ENCODE measurements around the gene KRT10.
"Not testable (repeated sequence)": the region's sequence is repeated elsewhere in the genome, so short reads cannot be mapped to it uniquely, and the experiment has no call there.

The KRT10 gene

GRCh38 chr17:40820228-40820838 is 2.1 kb downstream of the KRT10 start:
- peak overlapping the region; percentile 87 for H3K4me3 Mint-ChIP-seq
- H3K4me1 Mint-ChIP-seq (ENCODE audit: low read depth): peaks cover 31% of the 10 kb centered on the region
- no peaks in the 10 kb centered on the region for H3K9me3 Mint-ChIP-seq
- peaks cover 7% of the 10 kb centered on the region for H3K27me3 Mint-ChIP-seq
- H3K36me3 Mint-ChIP-seq (ENCODE audit: low read depth): peaks cover 41% of the 10 kb centered on the region
- peak overlapping the region; percentile 47 for H3K27ac Mint-ChIP-seq

- Mint-ChIP-seq H3K4me1 (ENCODE audit: low read depth) (peaks cover 31% of the 10 kb centered on the region), H3K4me3 (peak overlapping the region; percentile 87), H3K27me3 (peaks cover 4% of the 10 kb centered on the region), H3K27ac (peak overlapping the region; percentile 70), H3K9me3 (no peaks in the 10 kb centered on the region), H3K36me3 (ENCODE audit: low read depth) (peaks cover 41% of the 10 kb centered on the region)
Observed at GRCh38 chr17:40819528-40820125, 2.8 kb downstream of the KRT10 start.

DNA sequence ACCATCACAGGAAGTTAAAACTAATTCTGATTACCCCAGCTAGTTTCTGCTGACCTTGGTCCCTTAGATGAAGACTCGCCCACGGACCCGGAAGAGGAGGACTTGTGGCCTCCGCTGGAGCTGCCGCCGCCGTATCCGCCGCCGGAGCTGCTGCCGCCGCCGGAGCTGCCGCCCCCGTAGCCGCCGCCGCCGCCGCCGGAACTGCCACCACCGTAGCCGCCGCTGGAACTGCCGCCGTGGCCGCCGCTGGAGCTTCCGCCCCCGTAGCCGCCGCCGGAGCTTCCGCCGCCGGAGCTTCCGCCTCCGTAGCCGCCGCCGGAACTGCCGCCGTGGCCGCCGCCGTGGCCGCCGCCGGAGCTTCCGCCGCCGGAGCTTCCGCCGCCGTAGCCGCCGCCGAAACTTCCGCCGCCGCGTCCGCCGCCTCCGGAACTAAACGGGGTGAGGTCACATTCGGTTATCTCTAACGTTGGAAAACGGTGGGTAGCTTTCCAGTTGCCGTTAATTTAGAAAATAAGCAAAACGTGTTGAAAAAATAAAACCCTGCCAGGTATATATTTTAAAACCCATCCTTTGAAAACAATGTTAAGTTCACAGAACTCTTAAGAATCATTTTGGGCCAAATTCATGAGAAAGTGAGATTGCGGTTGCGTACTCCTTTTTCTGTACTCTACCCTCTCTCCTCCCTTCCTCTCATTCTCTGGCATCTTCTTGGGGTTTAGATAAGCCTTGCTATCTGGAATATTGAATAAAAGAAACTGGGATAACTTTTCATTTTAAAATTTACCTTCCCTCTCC is 3.5 kb downstream of the KRT10 start:
- Mint-ChIP-seq H3K36me3 (ENCODE audit: low read depth) (peaks cover 41% of the 10 kb centered on the region), H3K4me1 (ENCODE audit: low read depth) (peaks cover 25% of the 10 kb centered on the region), H3K9me3 (no peaks in the 10 kb centered on the region), H3K4me3 (peak overlapping the region; percentile 92), H3K27me3 (peaks cover 11% of the 10 kb centered on the region), H3K27ac (peak overlapping the region; percentile 80)

DNA sequence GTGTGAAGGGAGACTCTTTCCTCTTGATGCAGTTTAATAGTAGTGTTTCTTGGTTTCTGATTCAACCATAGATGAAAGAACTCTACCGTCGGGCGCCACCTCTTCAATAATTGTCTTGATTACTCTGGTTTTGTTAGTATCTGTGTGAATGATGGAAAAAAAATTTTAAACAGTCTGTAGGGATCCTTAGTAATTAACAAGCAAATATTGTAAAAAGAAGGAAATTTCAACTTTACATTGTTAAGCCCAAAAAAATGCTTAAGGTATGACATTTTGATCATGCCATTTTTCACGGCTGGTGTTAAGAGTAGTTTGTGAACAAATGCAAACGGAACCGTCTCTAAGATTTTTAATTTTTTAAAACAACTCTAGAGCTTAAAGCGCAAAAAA is 4.1 kb downstream of the KRT10 start:
- Mint-ChIP-seq H3K4me3 (peak overlapping the region; percentile 92), H3K9me3 (no peaks in the 10 kb centered on the region), H3K36me3 (ENCODE audit: low read depth) (peaks cover 41% of the 10 kb centered on the region), H3K27me3 (peaks cover 15% of the 10 kb centered on the region), H3K27ac (peak overlapping the region; percentile 80), H3K4me1 (ENCODE audit: low read depth) (peaks cover 25% of the 10 kb centered on the region)

- H3K36me3 Mint-ChIP-seq (ENCODE audit: low read depth): peaks cover 36% of the 10 kb centered on the region
- H3K4me3 Mint-ChIP-seq: peak overlapping the region; percentile 92
- H3K9me3 Mint-ChIP-seq: no peaks in the 10 kb centered on the region
- peaks cover 25% of the 10 kb centered on the region for H3K4me1 Mint-ChIP-seq (ENCODE audit: low read depth)
- H3K27ac Mint-ChIP-seq: peak overlapping the region; percentile 47
- peaks cover 22% of the 10 kb centered on the region for H3K27me3 Mint-ChIP-seq
Observed at GRCh38 chr17:40817103-40817682, 5.2 kb downstream of the KRT10 start.

DNA sequence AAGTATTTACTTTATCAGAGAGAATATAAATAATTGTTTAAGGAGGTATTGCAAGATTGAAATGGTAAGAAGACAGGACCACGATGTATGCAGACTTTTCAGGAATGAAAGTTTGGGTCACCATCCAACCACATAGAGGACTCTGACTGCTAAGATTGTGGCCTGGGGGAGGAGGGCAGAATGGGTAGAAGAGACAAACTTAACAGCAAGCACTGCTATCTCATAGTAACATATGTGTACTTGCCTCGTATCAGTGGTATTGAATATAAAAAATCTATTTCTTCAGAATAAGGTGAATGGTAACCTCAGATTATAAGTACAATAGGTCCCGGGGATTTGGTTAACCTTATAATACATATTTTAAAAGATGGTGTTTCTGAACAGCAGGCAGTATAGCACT is 5.8 kb downstream of the KRT10 start:
- H3K4me3 Mint-ChIP-seq: peak overlapping the region; percentile 47
- no peaks in the 10 kb centered on the region for H3K9me3 Mint-ChIP-seq
- H3K27ac Mint-ChIP-seq: no peak overlapping the region
- H3K36me3 Mint-ChIP-seq (ENCODE audit: low read depth): peaks cover 33% of the 10 kb centered on the region
- H3K4me1 Mint-ChIP-seq (ENCODE audit: low read depth): peaks cover 25% of the 10 kb centered on the region
- peaks cover 28% of the 10 kb centered on the region for H3K27me3 Mint-ChIP-seq

DNA sequence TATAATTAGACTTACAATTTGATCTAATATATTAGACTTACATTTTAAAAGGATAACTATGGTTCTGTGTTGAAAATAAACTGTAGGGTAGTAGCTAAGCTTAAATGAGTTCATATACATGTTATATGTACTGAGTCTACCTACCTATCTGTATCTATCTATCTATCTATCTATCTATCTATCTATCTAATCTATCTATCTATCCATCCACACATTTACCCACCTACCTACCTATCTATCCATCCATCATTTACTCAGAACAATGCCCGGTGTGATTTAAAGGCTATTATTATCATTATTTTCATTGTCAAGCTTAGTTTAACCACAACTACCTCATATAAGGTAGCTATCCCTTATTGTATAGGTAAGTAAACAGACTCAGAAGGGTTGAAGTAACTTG is 7.0 kb downstream of the KRT10 start:
- peaks cover 37% of the 10 kb centered on the region for H3K27me3 Mint-ChIP-seq
- peaks cover 23% of the 10 kb centered on the region for H3K4me1 Mint-ChIP-seq (ENCODE audit: low read depth)
- peaks cover 27% of the 10 kb centered on the region for H3K36me3 Mint-ChIP-seq (ENCODE audit: low read depth)
- no peak overlapping the region for H3K4me3 Mint-ChIP-seq
- no peaks in the 10 kb centered on the region for H3K9me3 Mint-ChIP-seq
- no peak overlapping the region for H3K27ac Mint-ChIP-seq

DNA sequence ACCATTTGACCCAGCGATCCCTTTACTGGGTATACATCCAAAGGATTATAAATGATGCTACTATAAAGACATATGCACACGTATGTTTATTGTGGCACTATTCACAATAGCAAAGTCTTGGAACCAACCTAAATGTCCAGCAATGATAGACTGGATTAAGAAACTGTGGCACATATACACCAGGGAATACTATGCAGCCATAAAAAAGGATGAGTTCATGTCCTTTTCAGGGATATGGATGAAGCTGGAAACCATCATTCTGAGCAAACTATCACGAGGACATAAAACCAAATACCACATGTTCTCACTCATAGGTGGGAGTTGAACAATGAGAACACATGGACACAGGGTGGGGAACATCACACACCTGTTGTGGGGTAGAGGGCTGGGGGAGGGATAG is 7.8 kb downstream of the KRT10 start:
- Mint-ChIP-seq H3K4me1 (ENCODE audit: low read depth) (peaks cover 16% of the 10 kb centered on the region), H3K27me3 (peaks cover 45% of the 10 kb centered on the region), H3K36me3 (ENCODE audit: low read depth) (peaks cover 22% of the 10 kb centered on the region)
- not testable (repeated sequence) for H3K27ac Mint-ChIP-seq, H3K4me3 Mint-ChIP-seq, H3K9me3 Mint-ChIP-seq

DNA sequence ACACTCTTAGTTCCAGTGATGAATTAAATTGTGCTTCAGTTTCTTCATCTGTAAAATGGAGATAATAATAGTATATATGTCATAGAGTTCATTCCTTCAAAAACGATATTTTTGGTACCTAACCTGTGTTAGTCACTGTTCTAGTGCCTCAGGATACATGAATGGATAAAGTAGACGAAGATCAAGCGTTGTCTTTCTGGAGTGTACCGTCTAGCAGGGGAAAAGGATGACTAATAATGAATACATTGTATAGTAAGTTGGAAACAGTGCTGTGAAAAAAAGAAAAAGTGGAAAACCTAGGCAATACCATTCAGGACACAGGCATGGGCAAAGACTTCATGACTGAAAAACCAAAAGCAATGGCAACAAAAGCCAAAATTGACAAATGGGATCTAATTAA is 8.6 kb downstream of the KRT10 start:
- H3K9me3 Mint-ChIP-seq: no peaks in the 10 kb centered on the region

DNA sequence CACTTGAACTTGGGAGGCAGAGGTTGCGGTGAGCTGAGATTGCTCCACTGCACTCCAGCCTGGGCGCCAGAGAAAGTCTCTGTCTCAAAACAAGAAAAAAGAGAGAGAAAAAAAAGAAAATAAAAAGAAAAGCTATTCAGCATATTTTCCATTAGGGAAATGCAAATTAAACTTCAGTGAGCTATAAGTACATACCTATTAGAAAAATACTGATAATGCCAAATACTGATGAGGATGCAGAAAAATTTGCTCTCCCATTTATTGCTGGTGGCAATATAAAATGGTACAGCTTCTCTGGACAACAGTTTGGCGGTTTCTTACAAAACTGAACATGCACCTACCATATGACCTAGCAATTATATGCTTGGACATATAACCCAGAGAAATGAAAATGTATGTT is 9.8 kb downstream of the KRT10 start:
- H3K4me1 Mint-ChIP-seq (ENCODE audit: low read depth): peaks cover 3% of the 10 kb centered on the region
- no peaks in the 10 kb centered on the region for H3K9me3 Mint-ChIP-seq
- no peak overlapping the region for H3K4me3 Mint-ChIP-seq
- peaks cover 61% of the 10 kb centered on the region for H3K27me3 Mint-ChIP-seq
- peaks cover 13% of the 10 kb centered on the region for H3K36me3 Mint-ChIP-seq (ENCODE audit: low read depth)
- no peak overlapping the region for H3K27ac Mint-ChIP-seq

More for the DNA sequence above, 8.6 kb downstream of the KRT10 start:
- H3K27me3 Mint-ChIP-seq: peaks cover 51% of the 10 kb centered on the region
- H3K4me3 Mint-ChIP-seq: no peak overlapping the region
- H3K4me1 Mint-ChIP-seq (ENCODE audit: low read depth): peaks cover 12% of the 10 kb centered on the region
- H3K36me3 Mint-ChIP-seq (ENCODE audit: low read depth): peaks cover 22% of the 10 kb centered on the region
- no peak overlapping the region for H3K27ac Mint-ChIP-seq

DNA sequence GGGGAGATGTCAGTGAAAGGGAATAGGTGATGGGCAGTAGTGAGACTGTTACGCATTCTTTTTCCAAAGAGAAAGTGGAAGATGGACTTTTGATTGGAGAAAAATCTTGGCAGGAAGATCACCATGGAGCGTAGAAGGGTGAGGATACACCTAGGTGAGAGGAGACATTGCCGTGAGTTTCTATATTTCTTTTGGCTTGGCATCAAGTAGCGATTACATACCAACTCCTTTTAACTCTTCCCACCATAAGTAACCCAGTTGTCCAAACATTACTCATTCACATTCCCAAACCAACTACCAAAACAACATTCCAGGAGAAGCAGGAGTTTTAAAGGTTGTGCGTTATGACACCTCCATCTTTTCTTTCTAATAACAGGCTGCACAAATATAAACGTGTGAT is 11.9 kb downstream of the KRT10 start:
- no peaks in the 10 kb centered on the region for H3K4me1 Mint-ChIP-seq (ENCODE audit: low read depth)
- H3K4me3 Mint-ChIP-seq: no peak overlapping the region

GRCh38 chr17:40809721-40810421 is 12.5 kb downstream of the KRT10 start:
- Mint-ChIP-seq H3K27me3 (peaks cover 81% of the 10 kb centered on the region), H3K27ac (no peak overlapping the region), H3K4me3 (no peak overlapping the region), H3K4me1 (ENCODE audit: low read depth) (no peaks in the 10 kb centered on the region), H3K9me3 (no peaks in the 10 kb centered on the region), H3K36me3 (ENCODE audit: low read depth) (no peaks in the 10 kb centered on the region)

More for the DNA sequence above, 11.9 kb downstream of the KRT10 start:
- no peaks in the 10 kb centered on the region for H3K36me3 Mint-ChIP-seq (ENCODE audit: low read depth)
- H3K27ac Mint-ChIP-seq: no peak overlapping the region
- H3K27me3 Mint-ChIP-seq: peaks cover 75% of the 10 kb centered on the region
- H3K9me3 Mint-ChIP-seq: no peaks in the 10 kb centered on the region

GRCh38 chr17:40806131-40806530 is 16.3 kb downstream of the KRT10 start:
- H3K4me1 Mint-ChIP-seq (ENCODE audit: low read depth): no peaks in the 10 kb centered on the region
- H3K27ac Mint-ChIP-seq: no peak overlapping the region

DNA sequence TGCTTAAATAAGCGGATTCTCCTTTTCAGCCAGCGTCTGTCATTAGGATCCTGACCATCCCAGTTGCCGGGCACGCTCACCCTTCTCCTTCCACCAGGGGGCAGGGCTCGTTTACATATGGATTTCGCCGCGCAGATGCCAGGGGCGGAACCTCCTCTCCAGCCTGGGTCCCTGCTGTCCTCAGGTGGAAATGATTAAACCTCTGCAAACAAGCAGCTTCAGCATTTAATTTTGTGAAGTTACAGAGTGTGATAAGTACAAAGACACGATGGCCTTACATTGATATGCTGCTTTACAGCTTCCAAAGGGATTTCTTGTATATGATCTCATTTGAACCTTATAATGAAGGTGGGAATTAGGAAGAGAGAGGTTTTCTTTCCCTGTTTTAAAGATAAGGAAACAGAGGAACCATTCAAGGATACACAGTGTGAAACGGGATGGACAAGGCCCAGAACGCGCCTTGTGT is 18.8 kb downstream of the KRT10 start:
- H3K9me3 Mint-ChIP-seq: no peaks in the 10 kb centered on the region
- no peak overlapping the region for H3K27ac Mint-ChIP-seq
- H3K4me3 Mint-ChIP-seq: no peak overlapping the region
- no peaks in the 10 kb centered on the region for H3K4me1 Mint-ChIP-seq (ENCODE audit: low read depth)
- peaks cover 42% of the 10 kb centered on the region for H3K27me3 Mint-ChIP-seq
- no peaks in the 10 kb centered on the region for H3K36me3 Mint-ChIP-seq (ENCODE audit: low read depth)

More at GRCh38 chr17:40806131-40806530, 16.3 kb downstream of the KRT10 start:
- Mint-ChIP-seq H3K4me3 (no peak overlapping the region), H3K27me3 (peaks cover 57% of the 10 kb centered on the region), H3K9me3 (no peaks in the 10 kb centered on the region), H3K36me3 (ENCODE audit: low read depth) (no peaks in the 10 kb centered on the region)

Measured in stimulated activated naive CD8-positive, alpha-beta T cell treated with anti-CD3 and anti-CD28 coated beads, Interleukin-15, Interleukin-2, amounts not matched to agents 100 ng/mL and 50 ng/mL, for 24 hours (primary cell).